Dedifferentiated amniotic fluid mesenchymal stem cell (primary cell): ENCODE results near the gene PANX2.

ENCODE experiments used
- DNase-seq: peaks from one replicate; pipeline ENCODE4 v3.0.0-alpha.2; 2016; ENCODE audit errors: extremely low spot score

Gene PANX2

DNA sequence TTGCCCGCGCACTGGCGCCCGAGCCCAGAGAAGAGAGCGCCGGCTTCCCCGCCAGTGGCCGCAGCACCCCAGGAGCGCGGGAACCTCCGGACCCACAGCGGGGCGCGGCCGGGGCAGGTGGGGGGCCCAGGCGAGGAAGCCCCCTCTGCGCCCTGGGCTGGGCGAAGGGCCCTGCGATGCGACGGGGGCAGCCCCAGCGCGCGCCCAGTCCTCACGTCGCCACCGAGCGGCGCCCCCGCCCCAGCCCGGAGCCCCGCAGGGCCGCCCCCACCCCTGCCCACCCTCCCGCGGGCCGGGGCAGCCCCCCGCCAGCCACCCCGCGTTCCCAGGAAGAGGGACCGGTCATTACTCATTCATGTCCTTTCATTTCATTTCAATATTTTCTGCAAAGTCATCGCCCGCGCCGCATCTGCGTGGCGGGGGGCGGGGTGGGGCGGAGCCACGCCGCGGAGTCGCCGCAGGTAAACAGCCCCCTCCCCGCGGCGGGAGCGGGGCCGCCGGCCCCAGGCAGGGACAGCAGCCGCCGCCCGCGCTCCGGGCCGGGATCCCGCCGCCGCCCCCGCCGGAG, 673 bp upstream of the PANX2 start:
- no peak for DNase-seq

DNA sequence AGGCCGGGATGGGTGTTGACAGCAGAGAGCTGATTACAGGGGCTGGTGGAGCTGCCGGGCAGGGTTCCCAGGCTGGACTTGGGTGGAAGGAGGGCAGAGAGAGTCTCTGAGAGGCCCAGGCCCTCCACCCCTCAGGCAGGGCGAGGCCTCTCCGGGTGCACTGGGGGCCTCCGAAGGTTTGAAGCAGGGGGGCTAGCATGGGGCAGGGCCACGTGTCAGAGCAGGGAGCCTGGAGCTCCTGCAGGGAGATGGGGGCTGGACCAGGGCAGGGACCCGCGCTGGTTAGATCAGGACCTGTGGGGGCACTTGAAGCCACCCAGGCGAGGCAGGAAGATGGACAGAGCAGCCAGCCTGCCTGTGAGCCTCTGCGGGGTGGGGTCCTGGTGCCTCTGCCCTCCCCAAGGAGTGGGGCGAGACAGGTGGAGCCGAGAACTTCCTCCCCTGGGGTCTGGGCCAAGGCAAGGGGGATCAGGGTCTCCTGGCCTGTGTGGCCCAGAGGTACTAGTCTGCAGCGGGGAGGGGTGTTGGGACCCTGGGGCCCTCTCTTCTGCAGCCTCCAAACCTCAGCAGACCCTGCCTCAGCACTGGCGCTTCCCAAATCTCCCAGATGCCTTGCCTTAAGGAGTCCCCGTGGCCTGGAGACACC, 911 bp downstream of the PANX2 start:
- DNase-seq, result no peak

- DNase-seq, result no peak
Measured at GRCh38 chr22:50171965-50172421, 1.5 kb downstream of the PANX2 start.

- no peak for DNase-seq
Measured at GRCh38 chr22:50173311-50173982, 2.9 kb downstream of the PANX2 start.

DNA sequence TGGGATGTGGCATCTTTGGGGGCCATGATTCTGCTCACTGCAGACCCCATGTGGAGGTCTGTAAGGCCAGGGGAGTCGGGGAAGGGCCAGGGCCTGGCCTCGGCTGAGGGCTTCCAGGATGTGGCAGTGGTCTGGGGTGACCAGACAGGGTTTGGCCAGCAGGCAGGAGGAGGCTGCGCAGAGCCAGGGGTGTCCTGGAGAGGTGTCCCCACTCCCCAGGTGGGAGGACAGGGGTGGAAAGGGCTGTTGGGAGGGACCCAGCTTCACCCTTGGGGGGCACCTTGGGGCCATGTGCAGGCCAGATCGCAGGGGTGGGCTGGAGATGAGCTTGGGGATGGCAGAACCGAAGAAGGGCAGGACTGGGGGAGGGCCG, 3.4 kb downstream of the PANX2 start:
- DNase-seq, result no peak

DNA sequence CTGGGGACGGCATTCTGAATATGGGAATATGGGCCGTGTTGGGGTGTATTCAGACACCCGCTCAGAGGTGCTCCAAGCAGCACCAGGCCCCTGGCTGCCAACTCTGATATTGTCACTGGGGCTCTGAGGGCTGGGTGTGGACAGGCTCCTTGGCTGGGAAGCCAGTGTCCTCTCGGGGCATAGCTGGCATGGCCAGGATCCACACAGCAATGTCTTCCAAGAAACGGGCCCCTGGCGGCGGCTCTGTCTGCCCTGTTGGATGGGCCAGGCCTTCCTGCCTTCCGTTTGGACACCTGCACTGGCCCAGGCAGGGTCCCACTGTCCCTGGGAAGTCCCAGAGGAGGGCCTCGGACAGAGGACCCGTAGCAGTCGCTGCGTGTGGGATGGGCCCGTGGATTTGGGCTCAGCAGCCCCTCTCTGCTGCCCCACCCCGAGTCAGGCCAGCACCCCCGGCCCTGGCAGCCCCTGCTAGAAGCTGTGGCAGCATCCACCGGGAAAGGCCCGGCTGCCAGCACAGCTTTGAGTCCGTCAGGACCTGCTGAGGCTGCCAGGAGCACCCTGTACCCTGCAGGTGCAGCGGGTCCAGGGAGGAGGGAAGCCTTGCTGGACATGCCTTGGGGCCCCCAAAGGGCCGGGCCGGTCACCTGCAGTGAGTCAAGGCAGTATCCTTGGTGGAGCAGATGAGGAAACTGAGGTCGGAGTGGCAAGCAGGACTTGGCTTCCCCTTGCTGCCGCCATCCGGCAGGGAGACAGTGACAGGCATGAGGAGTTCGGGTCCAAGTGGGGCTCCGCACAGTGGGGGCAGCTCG, 4.1 kb downstream of the PANX2 start:
- no peak for DNase-seq

- no peak for DNase-seq
Measured at GRCh38 chr22:50175191-50175461, 4.6 kb downstream of the PANX2 start.

- DNase-seq, result no peak
Measured at GRCh38 chr22:50175921-50176849, 5.7 kb downstream of the PANX2 start.

DNA sequence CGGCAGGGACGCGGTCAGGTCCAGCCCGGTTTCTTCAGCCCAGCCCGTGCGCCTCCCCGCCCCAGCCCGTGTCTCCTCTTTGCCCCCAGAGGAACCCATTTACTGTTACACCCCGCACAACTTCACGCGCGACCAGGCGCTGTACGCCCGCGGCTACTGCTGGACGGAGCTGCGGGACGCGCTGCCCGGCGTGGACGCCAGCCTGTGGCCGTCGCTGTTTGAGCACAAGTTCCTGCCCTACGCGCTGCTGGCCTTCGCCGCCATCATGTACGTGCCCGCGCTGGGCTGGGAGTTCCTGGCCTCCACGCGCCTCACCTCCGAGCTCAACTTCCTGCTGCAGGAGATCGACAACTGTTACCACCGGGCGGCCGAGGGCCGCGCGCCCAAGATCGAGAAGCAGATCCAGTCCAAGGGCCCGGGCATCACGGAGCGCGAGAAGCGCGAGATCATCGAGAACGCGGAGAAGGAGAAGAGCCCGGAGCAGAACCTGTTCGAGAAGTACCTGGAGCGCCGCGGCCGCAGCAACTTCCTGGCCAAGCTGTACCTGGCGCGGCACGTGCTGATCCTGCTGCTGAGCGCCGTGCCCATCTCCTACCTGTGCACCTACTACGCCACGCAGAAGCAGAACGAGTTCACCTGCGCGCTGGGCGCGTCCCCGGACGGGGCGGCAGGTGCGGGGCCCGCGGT, 6.5 kb downstream of the PANX2 start:
- no peak for DNase-seq

- no peak for DNase-seq
Measured at GRCh38 chr22:50177537-50178470, 7.3 kb downstream of the PANX2 start.

DNA sequence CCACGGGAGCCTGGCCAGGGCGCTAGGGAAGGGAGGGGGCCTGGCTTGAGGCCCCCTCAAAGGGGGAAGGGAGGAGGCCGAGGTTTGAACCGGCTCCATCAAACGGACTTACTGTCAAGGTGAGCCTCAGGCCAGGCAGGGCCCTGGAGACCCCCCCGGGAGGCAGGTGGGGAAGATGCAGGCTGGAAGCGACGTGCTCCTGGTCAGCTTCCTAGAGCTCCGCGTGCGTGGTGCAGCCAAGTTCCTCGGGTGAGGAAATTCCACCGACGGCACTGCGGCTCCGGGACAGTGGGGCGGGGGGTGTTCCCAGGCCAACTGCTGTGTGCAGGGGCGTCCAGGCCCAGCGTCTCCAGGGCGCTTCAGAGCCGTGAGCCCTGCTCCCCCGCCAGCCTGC, 7.9 kb downstream of the PANX2 start:
- DNase-seq, result no peak

DNA sequence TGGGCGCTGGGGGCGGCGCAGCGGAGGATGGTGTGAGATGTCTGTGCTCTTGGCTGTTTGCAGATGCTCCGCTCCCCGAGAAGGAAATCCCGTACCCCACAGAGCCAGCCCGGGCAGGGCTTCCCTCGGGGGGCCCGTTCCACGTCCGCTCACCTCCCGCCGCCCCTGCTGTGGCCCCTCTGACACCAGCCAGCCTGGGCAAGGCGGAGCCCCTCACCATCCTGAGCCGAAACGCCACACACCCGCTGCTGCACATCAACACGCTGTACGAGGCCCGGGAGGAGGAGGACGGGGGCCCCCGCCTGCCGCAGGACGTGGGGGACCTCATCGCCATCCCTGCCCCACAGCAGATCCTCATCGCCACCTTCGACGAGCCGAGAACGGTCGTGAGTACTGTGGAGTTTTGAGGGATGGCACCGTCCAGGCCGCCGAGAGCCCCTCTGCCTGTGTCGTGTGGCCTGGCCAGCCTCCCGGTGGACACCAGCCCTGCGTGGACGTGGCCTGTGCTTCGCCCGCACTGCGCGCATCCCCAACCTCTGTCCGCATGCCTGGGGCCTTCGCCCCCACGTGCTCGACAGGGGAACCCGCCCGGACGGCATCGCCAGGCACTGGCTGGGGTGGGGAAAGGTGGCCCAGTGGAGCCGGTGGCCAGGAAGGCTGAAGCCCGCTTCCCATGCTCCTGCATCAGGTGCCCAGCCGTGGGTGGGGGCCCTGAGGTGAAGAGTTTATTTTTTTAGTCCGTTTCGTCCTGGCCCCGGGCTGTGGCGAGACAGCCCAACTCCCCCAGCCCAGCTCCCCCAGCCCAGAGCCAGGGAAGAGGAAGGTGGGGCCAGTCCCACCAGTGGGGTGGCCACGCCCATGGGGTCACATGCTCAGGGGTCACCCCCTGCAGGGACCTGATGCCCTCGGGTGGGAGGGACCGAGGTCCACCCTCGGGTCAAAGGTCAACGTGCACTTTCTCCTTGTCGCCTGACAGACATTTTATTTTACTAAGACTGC, 8.6 kb downstream of the PANX2 start:
- DNase-seq, result no peak

- no peak for DNase-seq
Measured at GRCh38 chr22:50179937-50180726, 9.6 kb downstream of the PANX2 start.

- no peak for DNase-seq
Measured at GRCh38 chr22:50180727-50181521, 10.4 kb downstream of the PANX2 start.

DNA sequence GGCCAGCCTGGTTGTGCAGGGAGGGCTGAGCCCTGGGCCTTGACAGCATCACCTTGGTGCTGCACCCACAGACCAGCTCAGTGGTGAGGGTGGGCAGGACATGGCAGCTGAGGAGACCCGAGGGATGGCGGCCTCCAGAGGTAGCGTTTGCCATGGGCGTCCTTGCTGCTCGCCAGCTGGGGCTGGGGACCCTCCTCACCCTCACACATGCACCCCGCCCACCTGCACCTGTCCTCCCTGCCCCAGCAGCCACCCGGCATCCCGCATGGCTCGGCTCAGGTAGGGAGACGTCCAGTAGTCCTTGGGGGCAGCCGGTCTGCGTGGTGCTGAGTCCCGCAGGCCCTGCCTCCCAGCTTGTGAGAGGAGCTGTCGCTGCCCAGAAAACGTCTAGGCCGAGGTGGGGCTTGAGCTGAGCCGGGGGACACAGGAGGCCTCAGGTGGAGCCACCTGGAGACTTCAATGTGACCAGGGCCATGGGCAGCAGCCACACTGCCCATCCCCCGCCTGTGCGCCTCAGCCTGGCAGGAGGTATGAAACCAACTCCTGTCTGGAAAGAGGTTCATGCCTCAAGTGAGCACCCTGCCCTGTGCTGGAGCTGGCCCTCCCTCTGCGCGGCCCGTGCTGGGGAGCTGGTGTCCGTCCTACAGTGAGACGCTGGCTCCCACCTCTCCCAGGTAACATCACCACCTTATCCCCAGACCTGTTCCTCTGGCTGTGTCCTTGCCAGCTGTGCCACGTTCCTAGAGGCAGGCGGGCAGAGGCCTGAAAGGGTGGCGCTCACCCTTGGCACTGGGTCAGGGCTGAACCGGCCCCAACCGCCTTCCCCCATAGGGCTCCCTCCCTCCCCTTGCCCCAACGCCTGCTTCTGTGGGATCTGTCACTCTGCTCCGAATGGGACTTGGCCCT, 11.9 kb downstream of the PANX2 start:
- DNase-seq, result no peak
